ENCODE results near the gene CPNE4.
"Not testable (repeated sequence)": the region's sequence is repeated elsewhere in the genome, so short reads cannot be mapped to it uniquely, and the experiment has no call there.

The CPNE4 gene

GRCh38 chr3:131892331-131892730 lies 142.5 kb downstream of the CPNE4 start:
- no peaks in the 10 kb centered on the region for H3K27me3 ChIP-seq (replicated peaks; ENCODE audit: insufficient read depth, low read length)
- no peaks in the 10 kb centered on the region for H3K79me2 ChIP-seq (ENCODE audit: low read length)
- TF ChIP-seq CTCF (IDR thresholded peaks at IDR 0.05; ENCODE audit: low read length) (no peak), EZH2 (optimal IDR thresholded peaks at IDR 0.05; ENCODE audit: low read depth, low read length) (no peak), EZH2phosphoT487 (IDR thresholded peaks at IDR 0.05; ENCODE audit: low read length) (no peak)
- no peak for DNase-seq
- H3K27ac ChIP-seq (ENCODE audit: low read length) = no peak overlapping the region
- no peaks in the 10 kb centered on the region for H3K9me2 ChIP-seq (replicated peaks; ENCODE audit: insufficient read depth, low read length)
- no peaks in the 10 kb centered on the region for H3F3A ChIP-seq (ENCODE audit: insufficient read depth, low read length)
- H4K20me1 ChIP-seq (ENCODE audit: insufficient read depth, low read length) = no peaks in the 10 kb centered on the region
- H3K9ac ChIP-seq (ENCODE audit: low read length) = no peak overlapping the region
- H3K4me3 ChIP-seq (ENCODE audit: low read length) = no peak overlapping the region
- H3K9me3 ChIP-seq (replicated peaks; ENCODE audit: insufficient read depth, low read length) = no peaks in the 10 kb centered on the region
- no peaks in the 10 kb centered on the region for H3K4me1 ChIP-seq (ENCODE audit: low read length)
- H3K4me2 ChIP-seq (ENCODE audit: low read depth, low read length) = no peak overlapping the region
- no peaks in the 10 kb centered on the region for H3K36me3 ChIP-seq (replicated peaks; ENCODE audit: insufficient read depth, low read length)
- H2AFZ ChIP-seq (ENCODE audit: low read length) = no peak overlapping the region

GRCh38 chr3:131885871-131886270 lies 148.9 kb downstream of the CPNE4 start:
- H3K27ac ChIP-seq (ENCODE audit: low read length); H3K4me2 ChIP-seq (ENCODE audit: low read depth, low read length): not testable (repeated sequence)

GRCh38 chr3:131883711-131884407 lies 151.0 kb downstream of the CPNE4 start:
- TF ChIP-seq CTCF (IDR thresholded peaks at IDR 0.05; ENCODE audit: low read length) = no peak
- Histone ChIP-seq H3K9me2 (replicated peaks; ENCODE audit: insufficient read depth, low read length) (no peaks in the 10 kb centered on the region), H3K9ac (ENCODE audit: low read length) (no peak overlapping the region), H3K36me3 (replicated peaks; ENCODE audit: insufficient read depth, low read length) (no peaks in the 10 kb centered on the region), H3F3A (ENCODE audit: insufficient read depth, low read length) (no peaks in the 10 kb centered on the region), H3K4me3 (ENCODE audit: low read length) (no peak overlapping the region), H2AFZ (ENCODE audit: low read length) (no peak overlapping the region), H3K79me2 (ENCODE audit: low read length) (no peaks in the 10 kb centered on the region), H4K20me1 (ENCODE audit: insufficient read depth, low read length) (no peaks in the 10 kb centered on the region), H3K27me3 (replicated peaks; ENCODE audit: insufficient read depth, low read length) (no peaks in the 10 kb centered on the region), H3K27ac (ENCODE audit: low read length) (no peak overlapping the region), H3K4me1 (ENCODE audit: low read length) (no peaks in the 10 kb centered on the region), H3K9me3 (replicated peaks; ENCODE audit: insufficient read depth, low read length) (no peaks in the 10 kb centered on the region), H3K4me2 (ENCODE audit: low read depth, low read length) (no peak overlapping the region)
- DNase-seq = no peak

More at GRCh38 chr3:131885871-131886270, 148.9 kb downstream of the CPNE4 start:
- not testable (repeated sequence) for H3K79me2 ChIP-seq (ENCODE audit: low read length); H3K9me2 ChIP-seq (replicated peaks; ENCODE audit: insufficient read depth, low read length); H3K4me3 ChIP-seq (ENCODE audit: low read length); H3K27me3 ChIP-seq (replicated peaks; ENCODE audit: insufficient read depth, low read length); DNase-seq; H3K36me3 ChIP-seq (replicated peaks; ENCODE audit: insufficient read depth, low read length); H3F3A ChIP-seq (ENCODE audit: insufficient read depth, low read length); H3K9me3 ChIP-seq (replicated peaks; ENCODE audit: insufficient read depth, low read length); H3K4me1 ChIP-seq (ENCODE audit: low read length); H2AFZ ChIP-seq (ENCODE audit: low read length); H3K9ac ChIP-seq (ENCODE audit: low read length); H4K20me1 ChIP-seq (ENCODE audit: insufficient read depth, low read length)

- no peak overlapping the region for H2AFZ ChIP-seq (ENCODE audit: low read length)
- H3K9me3 ChIP-seq (replicated peaks; ENCODE audit: insufficient read depth, low read length) = no peaks in the 10 kb centered on the region
- no peaks in the 10 kb centered on the region for H3K36me3 ChIP-seq (replicated peaks; ENCODE audit: insufficient read depth, low read length)
- no peak overlapping the region for H3K9ac ChIP-seq (ENCODE audit: low read length)
- no peaks in the 10 kb centered on the region for H3K27me3 ChIP-seq (replicated peaks; ENCODE audit: insufficient read depth, low read length)
- H3K4me2 ChIP-seq (ENCODE audit: low read depth, low read length) = no peak overlapping the region
- no peak overlapping the region for H3K27ac ChIP-seq (ENCODE audit: low read length)
- H4K20me1 ChIP-seq (ENCODE audit: insufficient read depth, low read length) = no peaks in the 10 kb centered on the region
- H3K79me2 ChIP-seq (ENCODE audit: low read length) = no peaks in the 10 kb centered on the region
- H3F3A ChIP-seq (ENCODE audit: insufficient read depth, low read length) = no peaks in the 10 kb centered on the region
- no peaks in the 10 kb centered on the region for H3K9me2 ChIP-seq (replicated peaks; ENCODE audit: insufficient read depth, low read length)
- no peaks in the 10 kb centered on the region for H3K4me1 ChIP-seq (ENCODE audit: low read length)
- DNase-seq = no peak
- no peak overlapping the region for H3K4me3 ChIP-seq (ENCODE audit: low read length)
- TF ChIP-seq EZH2 (optimal IDR thresholded peaks at IDR 0.05; ENCODE audit: low read depth, low read length) (no peak), EZH2phosphoT487 (IDR thresholded peaks at IDR 0.05; ENCODE audit: low read length) (no peak), CTCF (IDR thresholded peaks at IDR 0.05; ENCODE audit: low read length) (no peak)
These were observed 151.7 kb downstream of the CPNE4 start for GRCh38 chr3:131883086-131883485.
